ENCODE results near the gene APOD.
A peak's percentile ranks its signal among the peaks of the same experiment; 100 is the strongest.

The APOD gene

GRCh38 chr3:195587406-195587805, 3.7 kb upstream of the APOD start:
- DNase-seq (ENCODE audit: low read depth), result no peak

GRCh38 chr3:195584543-195584870, 767 bp upstream of the APOD start:
- no peak for DNase-seq (ENCODE audit: low read depth)

GRCh38 chr3:195582947-195583346, 793 bp downstream of the APOD start:
- no peak for DNase-seq (ENCODE audit: low read depth)

DNA sequence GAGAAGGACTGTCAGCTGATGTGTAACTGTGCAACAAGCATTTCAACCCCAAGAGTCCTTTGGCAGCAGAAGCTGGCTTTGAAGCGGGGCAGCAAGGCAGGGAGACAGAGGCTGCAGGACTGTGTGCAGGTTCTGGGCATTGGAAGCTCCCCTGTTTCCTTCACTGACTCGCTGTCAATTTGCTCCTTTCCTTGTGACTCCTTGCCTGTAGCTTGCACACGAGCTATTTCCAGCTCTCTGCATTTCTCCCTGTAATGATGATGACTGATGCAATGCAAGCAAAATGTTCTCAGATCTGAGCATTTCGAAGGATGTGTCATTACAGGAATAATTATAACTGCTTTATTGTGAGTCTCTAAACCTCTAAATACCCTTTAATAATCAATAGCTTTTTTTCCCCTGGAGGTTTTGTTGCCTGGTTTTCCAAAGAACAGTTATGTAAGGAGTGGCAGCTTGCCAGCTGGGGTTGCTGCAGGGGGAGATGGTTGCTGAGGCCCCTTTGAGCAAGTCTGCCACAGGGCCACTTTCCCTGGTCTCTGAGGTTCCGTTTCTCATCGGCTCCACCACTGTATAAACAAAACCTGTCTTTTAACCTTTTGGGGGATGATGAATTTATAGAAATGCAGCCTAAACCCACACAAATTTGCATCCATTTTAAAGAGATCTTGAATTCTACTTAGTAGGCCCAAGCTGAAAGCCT, 2.8 kb downstream of the APOD start:
- DNase-seq (ENCODE audit: low read depth), result peak; percentile 24

DNA sequence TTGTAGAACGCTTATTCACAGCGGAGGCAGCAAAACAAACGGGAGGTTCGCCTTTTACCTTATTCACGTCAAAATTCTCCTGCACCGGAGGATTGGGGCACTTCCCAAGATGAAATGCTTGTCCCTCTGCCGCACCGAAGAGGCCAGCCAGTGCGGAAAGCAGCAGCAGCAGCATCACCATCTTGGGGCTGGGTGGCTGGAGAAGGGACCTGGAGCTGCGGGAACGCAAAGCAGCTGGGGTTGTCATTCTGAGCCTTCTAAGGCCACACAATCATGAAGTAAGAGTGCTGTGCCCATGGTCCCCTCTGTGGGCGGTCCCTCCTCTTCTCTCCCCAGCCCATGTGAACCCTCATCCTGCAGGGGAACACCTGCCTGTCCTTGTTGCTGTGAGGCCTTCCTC, 4.5 kb downstream of the APOD start:
- no peak for DNase-seq (ENCODE audit: low read depth)

- DNase-seq (ENCODE audit: low read depth), result no peak
These were observed 5.2 kb downstream of the APOD start for GRCh38 chr3:195578565-195578964.

GRCh38 chr3:195577645-195578177, 6.0 kb downstream of the APOD start:
- no peak for DNase-seq (ENCODE audit: low read depth)

DNA sequence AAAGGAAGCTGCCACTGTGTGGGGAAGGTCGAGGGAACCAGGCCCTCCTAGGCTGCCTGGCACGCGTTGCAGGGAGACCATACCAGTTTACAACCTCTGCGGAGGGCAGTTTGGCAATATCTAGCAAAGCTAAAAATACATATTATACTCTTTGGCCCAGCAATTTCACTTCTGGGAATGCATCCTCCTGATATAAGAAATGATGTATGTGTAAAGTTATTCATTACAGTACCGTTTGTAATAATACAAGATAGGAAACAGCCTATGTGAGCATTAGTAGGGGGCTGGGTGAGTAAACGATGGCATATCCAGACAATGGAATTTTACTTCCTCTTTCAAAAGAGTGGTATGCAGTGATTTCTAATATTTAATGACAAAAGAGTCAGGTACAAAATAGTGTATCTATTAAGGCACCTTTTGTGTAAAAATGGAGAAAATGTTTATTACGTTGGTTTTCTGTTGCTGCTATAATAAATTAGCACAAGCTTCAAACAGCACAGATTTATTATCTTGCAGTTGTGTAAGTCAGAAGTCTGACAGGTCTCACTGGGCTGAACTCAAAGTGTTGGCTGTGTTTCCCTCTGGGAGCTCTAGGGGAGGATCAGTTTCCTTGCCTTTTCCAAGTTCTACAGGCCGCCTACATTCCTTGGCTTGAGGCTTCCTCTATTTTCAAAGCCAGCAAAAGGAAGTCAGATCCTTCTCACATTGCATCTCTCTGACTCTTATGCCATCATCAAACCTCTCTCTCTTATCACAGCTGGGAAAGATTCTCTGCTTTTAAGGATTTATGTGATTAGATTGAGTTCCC, 9.0 kb downstream of the APOD start:
- DNase-seq (ENCODE audit: low read depth), result no peak

DNA sequence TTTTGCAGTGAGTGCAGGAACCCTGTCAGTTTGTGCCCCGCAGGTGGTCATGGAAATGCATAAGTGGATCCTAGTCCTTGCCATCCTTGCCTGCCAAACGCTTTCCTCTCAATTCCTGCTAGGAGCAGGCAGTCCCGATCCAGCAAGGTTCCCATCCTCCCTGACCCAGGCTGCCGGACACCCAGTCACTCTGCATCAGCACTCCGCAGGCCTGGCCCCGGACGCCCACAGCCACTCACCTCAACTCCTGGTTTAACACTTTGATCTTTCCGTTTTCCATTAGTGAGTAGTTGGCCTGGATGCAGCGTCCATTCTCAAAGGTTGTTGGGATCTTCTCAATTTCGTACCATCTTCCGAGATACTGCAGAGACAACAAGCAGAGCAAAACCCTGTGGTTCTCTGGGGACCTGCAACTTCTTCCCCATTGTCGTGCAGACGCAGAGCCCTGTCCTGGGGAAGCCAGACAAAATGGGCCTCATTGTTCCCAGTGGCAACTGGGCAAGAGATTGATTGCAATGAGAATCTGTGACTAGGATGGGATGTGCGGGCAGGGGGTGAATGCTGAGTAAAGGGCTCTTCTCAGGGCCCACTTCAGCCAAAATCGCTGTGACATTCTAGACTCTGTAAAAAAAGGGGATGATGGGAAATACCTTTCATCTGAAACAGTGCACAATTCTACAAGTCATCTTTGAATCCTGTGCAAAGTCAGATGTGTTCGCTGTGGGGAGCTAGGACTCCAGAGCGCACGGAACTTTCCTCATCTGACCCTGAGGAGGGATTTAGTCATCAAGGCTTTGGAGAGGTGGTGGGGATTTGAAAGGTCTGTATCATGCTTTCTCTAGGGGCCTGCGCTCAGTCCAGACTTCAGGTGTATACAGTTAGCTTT, 9.9 kb downstream of the APOD start:
- DNase-seq (ENCODE audit: low read depth), result no peak

DNA sequence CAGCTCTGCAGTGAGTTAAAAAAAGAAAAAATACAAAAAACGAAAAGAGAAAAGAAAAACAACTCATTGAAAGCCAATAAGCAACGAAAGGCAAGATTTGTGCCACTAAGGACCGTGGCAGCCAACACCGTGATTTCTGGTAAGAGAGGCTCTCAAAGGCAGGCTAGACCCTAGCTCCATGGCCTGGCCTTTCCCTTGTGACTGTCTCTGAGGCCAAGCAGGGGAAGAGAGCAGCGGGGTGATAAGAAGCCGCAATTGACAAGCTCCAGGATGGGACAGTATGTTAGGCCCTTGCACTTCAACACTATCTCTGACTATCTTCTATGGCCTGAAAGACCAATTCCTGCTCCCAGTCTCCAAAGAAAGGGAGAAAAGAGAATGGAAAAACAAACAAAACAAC, 12.4 kb downstream of the APOD start:
- DNase-seq (ENCODE audit: low read depth), result no peak

DNA sequence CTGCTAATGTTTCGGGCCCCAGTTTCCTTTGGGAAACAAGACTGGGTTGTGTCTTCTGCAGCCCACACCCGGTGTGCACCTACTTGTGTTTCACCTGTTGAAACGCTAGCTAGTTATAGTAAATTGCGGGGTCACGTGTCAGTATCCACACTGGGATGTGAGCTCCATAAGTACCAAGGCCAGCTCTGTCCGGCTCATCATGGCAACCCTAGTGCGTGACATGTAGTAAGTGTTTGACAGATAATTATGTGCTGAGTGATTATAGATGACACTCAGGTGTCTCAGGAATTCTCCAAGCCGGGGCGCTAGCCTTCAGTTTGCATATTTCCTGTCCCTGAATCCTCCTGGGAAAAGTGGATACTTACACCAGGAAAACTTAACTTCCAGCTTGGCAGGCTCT, 12.8 kb downstream of the APOD start:
- DNase-seq (ENCODE audit: low read depth), result no peak

- DNase-seq (ENCODE audit: low read depth), result no peak
These were observed 13.4 kb downstream of the APOD start for GRCh38 chr3:195570344-195570743.

DNA sequence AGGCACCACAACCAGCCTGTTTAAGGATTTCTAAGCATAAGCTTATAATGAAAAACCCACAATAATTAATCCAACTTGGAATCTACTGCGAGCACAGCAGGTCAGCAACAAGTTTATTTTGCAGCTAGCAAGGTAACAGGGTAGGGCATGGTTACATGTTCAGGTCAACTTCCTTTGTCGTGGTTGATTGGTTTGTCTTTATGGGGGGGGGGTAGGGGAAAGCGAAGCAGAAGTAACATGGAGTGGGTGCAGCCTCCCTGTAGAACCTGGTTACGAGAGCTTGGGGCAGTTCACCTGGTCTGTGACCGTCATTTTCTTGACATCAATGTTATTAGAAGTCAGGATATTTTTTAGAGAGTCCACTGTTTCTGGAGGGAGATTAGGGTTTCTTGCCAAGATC, 15.1 kb downstream of the APOD start:
- no peak for DNase-seq (ENCODE audit: low read depth)

- DNase-seq (ENCODE audit: low read depth), result peak; percentile 32
These were observed 16.9 kb downstream of the APOD start for GRCh38 chr3:195566797-195567196.

- no peak for DNase-seq (ENCODE audit: low read depth)
These were observed 18.0 kb downstream of the APOD start for GRCh38 chr3:195565716-195566115.

DNA sequence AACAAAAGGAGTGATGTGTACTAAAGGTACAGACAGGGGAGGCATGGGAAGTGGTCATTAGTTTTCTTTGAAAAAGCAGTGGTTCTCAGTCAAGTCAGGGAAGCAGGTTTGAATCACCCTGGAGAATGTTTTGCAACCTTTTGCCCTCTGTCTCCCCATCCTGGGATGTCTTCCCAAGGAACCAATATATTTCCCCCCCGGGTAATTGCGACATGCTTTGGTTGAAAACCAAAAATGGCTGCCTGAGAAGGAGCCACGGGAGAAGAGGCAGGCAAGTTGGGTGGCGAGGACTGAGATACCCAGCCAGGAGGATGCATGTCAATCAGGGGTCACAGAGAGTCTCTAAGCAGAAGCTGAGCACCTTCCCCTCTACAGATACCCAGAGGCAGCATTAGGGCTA, 20.4 kb downstream of the APOD start:
- no peak for DNase-seq (ENCODE audit: low read depth)

- DNase-seq (ENCODE audit: low read depth), result no peak
These were observed 23.9 kb downstream of the APOD start for GRCh38 chr3:195559723-195560409.

DNA sequence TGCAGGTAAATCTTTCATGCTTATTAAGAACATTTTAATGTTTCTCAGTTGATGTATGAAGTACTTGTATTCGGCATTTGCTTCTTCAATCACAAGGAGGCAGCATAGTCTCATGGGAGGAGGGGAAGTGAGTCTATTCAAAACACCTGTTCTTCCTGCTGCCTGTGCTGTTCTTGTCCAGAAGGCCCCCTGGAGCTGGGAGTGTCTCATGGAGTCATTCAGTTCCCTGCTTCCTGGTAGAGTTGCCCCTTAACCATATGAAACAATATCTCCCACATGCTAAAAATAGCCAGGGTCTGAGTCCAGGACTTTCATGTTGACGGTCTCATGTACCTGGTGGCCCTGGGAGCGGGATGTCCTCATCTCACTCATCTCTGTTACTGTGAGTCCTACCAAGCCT, 25.1 kb downstream of the APOD start:
- DNase-seq (ENCODE audit: low read depth), result peak; percentile 46

GRCh38 chr3:195557322-195557721, 26.4 kb downstream of the APOD start:
- DNase-seq (ENCODE audit: low read depth), result no peak

GRCh38 chr3:195556390-195556789, 27.4 kb downstream of the APOD start:
- DNase-seq (ENCODE audit: low read depth), result no peak

DNA sequence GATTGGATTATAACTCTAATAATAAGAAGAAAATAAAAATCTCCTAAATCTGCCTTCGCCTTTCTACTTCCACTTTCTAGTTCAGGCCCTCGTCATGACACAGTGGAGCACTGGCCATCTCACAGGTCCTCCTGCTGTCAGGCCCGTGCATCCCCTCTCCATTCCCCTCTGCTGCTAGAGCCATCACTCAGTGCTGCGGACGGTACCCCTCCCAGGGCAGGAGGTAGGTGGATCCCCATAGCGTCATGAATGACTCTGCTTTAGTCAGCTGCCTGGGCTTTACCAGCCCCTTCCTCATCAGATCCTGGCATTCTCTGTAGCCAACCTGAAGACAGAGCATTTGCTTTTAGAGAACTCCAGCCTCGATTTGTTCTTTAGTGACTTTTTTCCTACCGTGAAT, 28.6 kb downstream of the APOD start:
- no peak for DNase-seq (ENCODE audit: low read depth)

DNA sequence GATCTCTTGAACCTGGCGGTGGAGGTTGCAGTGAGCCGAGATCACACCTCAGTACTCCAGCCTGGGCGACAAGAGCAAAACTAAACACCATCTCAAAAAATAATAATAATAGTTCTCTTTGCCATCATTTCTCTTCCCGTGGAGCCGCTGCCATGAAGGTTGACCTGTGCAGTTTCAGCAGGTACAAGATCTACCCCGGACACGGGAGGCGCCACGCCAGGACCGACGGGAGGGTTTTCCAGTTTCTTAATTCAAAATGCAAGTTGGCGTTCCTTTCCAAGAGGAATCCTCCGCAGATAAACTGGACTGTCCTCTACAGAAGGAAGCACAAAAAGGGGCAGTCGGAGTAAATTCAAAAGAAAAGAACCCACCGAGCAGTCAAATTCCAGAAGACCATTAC, 29.3 kb downstream of the APOD start:
- no peak for DNase-seq (ENCODE audit: low read depth)

All from ELR (cell line).